Kidney tubule cell (primary cell): Measurements from ENCODE around the gene USP35.

Experiments used
- DNase-seq: peaks from one replicate; pipeline ENCODE4 v3.0.0-alpha.2; 2018; ENCODE audit warnings: low spot score

The USP35 gene

DNA sequence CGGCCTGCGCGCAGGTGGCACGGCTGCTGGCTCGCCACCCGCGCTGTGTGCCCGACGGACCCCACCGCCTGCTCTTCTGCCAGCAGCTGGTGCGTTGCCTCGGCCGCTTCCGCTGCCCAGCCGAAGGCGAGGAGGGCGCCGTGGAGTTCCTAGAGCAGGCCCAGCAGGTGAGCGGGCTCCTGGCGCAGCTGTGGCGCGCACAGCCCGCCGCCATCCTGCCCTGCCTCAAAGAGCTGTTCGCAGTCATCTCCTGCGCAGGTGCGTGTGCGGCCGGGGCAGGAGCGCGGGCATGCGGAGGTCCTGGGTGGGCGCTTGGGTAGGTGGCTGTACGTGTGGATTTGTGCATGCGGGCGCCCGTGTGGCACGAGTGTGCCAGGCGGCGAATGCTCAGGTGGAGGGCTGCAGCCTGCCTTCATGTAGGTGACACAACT, 8.0 kb downstream of the USP35 start:
- no peak for DNase-seq

DNA sequence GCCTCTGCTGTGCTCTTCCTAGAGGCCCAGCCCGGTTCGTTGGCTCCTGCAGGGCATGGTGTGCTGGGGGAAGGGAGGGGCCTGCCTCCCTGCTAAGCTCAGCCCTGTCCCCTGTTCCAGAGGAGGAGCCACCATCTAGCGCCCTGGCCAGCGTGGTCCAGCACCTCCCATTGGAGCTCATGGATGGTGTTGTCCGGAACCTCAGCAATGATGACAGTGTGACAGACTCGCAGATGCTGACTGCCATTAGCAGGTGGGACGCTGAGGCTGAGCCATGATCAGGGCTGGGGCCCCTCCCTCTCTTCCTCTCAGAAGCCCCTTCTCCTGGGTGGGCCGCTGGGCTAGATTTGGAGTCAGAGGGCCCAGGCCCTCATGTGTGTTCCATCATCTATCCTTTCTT, 9.1 kb downstream of the USP35 start:
- DNase-seq = no peak

DNA sequence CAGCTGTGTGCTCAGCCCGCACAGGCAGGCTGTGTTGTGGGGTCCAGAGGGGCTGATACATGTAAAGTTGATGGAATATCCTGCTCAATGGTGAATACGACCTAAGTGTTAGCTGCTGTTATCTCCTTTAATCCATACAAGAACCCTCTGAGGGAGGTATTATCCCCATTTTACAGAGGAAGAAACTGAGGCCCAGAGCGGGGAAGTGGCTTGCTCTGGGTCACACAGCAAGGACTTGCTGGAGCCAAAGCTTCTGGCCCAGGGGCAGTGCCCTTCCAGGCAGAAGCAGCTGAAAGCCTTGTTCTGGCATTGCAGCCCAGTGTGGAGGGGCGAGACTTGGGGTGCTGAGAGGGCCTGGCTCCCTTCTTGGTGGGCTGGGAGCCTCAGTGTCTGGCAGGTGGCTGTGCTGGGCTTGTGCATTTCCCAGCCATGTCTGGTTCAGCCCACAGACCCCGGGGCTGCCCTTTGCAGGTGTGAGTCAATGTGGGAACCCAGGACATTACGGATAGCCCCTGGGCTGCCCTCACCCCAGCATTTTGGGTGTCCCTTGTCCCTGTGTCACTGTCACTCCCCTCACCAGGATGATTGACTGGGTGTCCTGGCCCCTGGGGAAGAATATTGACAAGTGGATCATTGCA, 10.4 kb downstream of the USP35 start:
- DNase-seq = no peak

DNA sequence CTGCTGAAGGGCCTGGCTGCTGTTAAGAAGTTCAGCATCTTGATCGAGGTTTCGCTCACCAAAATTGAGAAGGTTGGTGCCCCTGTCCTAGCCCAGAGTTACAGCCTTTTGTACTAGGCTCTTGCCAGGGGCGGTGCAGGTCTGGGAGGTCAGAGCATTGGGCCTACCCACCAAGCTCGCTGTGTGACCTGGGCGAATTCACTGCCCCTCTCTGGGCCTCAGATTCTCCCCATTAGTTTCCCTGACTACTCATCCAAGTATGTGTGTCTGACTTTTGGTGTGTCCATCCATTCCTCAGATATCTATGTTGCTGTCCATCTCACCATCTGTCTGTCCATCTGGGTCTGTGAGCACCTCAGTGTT, 10.9 kb downstream of the USP35 start:
- DNase-seq = no peak

DNA sequence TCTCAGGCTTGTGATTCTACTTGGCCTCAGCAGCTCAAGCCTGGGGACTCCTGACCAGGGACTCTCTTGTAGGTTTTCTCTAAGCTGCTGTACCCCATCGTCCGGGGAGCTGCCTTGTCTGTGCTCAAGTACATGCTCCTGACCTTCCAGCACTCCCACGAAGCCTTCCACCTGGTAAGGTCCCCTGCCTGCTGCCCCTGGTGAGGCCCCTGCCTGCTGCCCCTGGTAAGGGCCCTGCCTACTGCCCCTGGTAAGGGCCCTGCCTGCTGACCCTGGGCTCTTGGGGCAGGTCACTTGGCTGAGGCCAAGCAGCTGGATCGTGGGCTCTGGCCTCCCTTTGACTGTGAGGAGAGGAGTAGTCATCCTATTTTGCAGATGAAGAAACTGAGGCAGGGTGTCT, 11.3 kb downstream of the USP35 start:
- no peak for DNase-seq

DNA sequence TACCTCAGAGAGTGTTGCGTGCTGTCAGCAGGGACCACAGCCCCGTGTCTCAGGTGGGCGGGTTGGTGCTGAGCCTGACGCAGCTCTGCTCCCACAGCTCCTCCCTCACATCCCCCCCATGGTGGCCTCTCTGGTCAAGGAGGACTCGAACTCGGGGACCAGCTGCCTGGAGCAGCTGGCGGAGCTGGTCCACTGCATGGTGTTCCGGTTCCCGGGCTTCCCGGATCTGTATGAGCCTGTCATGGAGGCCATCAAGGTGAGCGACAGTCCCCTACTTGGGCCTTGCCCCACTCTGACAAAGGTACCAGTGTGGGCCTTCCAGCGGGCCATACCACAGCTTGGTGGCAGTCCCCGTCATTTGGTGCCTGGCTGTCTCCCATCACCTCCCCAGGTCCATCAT, 11.8 kb downstream of the USP35 start:
- no peak for DNase-seq

DNA sequence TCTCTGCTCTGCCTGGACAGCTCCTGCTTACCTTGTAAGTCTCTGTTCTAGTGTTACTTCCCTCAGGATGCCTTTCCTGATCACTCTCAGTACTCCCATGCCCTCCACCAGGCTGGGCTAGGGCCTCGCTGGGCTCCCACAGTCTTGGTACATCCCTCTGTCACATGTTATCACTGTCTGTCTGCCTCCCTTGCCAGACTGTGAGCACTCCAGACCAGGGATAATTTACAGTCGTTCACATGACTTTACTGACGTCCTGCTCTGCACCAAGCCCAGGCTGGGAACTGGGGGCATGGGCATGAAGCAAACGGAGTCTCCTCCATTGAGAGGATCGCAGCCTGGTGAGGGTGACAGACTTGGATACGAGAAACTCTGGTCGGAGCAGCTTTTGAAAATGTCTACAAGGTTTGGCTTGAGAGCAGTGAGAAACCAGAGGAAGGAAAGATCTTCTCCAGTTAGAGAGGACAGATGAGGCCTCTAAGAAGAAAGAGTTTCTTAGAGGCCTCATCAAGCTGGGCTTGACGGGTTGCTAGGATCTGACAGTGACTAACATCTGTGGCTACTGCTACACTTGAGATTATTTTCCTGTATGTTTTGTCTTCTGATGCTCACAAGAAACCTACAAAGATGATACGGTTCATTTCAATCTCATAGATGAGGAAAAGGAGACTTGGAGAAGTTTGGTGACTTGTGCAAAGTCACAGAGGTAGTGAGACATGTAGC, 12.5 kb downstream of the USP35 start:
- no peak for DNase-seq

DNA sequence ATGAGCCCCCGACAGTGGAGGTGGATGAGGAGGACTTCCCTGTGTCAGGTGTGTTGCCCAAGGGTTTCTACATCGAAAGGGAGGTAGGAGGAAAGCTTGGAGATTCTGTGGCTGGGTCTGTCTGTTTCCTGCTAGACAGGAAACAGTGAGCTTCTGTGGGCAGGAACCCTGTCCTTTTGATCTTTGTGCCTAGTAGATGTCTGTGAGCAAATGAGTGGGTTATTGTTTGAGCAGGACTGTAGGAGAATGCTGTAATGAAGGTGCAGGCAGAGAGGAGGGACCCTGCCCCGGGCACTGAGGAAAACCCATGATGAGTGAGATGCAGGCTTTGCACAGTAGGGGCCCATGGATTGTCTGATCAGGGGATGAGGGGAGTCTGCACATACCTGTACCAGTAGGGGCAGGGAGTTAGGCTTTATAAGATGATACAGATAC, 14.0 kb downstream of the USP35 start:
- DNase-seq = no peak

DNA sequence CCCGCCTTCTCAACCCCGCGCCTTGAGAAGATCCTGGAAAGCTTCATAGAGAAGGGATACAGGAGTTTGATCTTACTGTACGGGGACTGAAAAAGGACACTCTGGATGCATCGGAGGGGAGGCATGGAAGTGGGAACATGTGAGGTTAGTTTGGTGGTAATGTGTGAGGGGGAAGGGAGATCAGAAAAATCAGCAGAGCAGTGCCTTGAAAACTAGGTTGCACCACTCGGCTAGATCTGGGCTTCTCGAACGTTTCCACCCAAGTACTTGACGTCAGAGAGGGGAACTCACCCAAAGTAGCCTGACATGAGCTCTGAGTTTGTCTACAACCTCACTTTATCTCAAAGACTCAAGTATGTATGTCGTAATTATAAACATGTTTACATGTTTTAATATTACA, 14.5 kb downstream of the USP35 start:
- DNase-seq = no peak

DNA sequence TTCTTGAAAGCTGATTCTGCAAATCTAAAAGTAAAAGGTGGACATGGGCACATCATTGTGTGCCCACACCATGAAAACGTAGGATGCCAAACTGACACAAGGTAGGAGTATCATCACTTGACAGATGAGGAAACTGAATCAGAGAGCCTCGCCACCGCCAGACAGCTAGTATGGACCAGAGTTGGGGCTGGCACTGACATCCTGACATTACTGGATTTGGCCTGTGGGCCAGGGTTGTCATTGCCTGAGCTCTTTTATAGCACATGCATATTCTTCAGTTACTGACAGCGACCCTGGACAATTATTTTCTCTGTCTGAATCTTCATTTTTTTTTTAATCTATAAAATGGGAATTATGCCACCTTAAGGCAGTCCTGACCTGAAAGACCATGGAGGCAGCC, 16.5 kb downstream of the USP35 start:
- DNase-seq = no peak

DNA sequence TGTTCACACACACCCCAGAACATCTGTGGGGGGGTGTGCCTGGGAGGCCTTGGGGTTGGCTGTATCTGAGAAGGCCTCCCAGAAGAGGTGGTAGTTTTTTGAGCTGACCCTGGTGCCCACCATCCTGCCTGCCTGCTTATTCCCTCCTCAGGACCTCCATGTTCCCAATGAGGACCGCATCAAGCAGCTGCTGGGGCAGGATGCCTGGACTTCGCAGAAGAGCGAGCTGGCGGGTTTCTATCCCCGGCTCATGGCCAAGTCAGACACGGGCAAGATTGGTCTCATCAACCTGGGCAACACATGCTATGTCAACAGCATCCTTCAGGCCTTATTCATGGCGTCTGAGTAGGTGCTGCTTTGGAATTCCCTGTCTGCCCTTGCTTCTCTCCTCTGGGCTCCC, 17.0 kb downstream of the USP35 start:
- DNase-seq = no peak

DNA sequence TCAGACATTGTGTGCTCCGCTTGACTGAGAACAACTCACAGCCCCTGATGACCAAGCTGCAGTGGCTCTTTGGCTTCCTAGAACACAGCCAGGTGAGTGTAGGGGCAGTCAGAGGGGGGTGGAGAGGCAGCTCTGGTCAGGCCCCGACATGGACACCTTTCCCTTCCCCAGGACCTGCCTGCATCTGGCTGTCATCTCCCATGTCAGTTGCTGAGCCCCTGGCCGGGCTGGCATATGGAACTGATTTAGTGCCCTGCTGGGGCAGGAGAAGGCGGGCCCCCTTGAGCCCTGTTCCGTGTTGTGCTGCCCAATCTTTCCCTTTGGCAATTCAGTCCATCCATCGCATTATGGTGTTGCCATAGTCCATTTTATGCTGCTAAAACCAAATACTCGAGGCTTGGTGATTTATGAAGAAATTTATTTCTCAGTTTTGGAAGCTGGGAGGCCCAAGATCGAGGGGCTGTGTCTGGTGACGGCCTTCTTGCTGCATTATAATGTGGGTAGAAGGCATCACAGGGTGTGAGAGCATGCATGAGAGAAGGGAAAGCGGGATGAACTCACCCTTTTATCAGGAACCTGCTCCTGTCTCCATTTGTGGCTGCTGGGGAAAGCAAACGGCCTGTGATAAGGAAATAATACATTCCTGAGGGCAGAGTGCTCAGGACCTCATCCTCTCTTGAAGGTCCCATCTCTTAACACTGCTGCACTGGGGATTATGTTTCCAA, 19.0 kb downstream of the USP35 start:
- DNase-seq = no peak

DNA sequence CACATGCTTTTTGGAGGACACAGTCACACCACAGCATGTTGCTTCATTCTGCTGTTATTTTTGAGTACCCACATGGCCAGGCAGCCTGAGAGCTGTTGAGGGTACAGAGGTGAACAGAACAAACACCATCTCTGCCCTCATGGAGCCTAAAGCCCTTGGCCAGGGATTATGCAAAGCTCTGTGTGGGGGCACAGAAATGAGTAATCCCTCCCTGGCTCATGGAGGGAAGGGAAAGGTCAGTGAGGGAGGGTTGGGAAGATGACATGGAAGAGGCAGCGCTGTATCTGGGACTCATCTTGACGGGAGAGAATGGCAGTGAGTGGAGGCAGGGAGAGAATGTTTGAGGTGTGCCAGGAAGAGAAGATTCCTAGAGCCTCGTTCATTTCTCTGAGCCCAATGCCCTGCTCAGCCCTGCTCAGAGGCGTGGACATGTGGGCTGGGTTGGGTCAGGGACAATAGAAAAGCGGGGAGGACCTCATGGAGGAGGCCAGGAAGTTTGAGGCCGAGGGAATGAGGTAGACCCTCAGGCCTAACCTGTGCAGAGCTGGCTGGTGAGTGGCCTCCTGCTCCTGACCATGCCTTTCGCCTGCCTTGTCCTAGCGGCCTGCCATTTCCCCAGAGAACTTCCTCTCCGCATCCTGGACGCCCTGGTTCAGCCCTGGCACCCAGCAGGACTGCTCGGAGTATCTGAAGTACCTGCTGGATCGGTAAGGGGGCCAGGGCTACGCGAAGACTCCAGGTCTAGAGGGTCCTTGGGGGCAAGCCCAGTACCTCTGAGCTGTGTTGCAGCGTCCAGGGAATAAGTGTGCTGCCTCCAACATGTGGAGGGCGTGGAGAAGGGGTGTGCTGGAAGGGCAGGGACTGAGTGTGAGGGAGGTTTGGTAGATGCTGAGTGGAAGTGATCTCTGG, 19.8 kb downstream of the USP35 start:
- no peak for DNase-seq

DNA sequence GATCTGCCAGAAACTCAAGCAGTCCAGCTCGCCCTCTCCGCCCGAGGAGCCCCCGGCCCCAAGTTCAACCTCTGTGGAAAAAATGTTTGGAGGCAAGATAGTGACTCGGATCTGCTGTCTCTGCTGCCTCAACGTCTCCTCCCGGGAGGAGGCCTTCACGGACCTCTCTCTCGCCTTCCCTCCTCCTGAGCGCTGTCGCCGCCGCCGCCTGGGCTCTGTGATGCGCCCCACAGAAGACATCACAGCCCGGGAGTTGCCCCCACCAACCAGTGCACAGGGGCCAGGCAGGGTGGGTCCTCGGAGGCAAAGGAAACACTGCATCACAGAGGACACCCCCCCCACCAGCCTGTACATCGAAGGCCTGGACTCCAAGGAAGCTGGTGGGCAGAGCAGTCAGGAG, 20.8 kb downstream of the USP35 start:
- no peak for DNase-seq

DNA sequence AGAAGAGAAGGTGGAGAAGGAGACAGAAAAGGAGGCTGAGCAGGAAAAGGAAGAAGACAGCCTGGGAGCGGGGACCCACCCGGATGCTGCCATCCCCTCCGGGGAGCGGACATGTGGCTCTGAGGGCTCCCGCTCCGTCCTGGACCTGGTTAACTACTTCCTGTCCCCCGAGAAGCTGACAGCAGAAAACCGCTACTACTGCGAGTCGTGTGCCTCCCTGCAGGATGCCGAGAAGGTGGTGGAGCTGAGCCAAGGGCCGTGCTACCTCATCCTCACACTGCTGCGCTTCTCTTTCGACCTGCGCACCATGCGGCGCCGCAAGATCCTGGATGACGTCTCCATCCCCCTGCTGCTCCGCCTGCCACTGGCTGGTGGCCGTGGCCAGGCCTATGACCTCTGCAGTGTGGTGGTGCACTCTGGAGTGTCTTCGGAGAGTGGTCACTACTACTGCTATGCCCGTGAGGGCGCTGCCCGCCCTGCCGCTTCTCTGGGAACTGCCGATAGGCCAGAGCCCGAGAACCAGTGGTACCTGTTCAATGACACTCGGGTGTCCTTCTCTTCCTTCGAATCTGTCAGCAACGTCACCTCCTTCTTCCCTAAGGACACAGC, 21.4 kb downstream of the USP35 start:
- no peak for DNase-seq

DNA sequence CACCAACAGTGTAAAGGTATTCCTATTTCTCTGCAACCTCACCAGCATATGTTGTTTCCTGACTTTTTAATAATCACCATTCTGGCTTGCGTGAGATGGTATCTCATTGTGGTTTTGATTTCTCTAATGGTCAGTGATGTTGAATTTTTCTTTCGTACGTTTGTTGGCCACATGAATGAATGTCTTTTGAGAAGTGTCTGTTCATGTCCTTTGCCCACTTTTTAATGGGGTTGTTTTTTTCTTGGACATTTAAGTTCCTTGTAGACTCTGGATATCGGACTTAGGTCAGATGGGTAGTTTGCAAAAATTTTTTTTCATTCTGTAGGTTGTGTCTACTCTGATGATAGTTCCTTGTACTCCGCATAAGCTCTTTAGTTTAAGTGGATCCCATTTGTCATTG, 22.8 kb downstream of the USP35 start:
- no peak for DNase-seq

DNA sequence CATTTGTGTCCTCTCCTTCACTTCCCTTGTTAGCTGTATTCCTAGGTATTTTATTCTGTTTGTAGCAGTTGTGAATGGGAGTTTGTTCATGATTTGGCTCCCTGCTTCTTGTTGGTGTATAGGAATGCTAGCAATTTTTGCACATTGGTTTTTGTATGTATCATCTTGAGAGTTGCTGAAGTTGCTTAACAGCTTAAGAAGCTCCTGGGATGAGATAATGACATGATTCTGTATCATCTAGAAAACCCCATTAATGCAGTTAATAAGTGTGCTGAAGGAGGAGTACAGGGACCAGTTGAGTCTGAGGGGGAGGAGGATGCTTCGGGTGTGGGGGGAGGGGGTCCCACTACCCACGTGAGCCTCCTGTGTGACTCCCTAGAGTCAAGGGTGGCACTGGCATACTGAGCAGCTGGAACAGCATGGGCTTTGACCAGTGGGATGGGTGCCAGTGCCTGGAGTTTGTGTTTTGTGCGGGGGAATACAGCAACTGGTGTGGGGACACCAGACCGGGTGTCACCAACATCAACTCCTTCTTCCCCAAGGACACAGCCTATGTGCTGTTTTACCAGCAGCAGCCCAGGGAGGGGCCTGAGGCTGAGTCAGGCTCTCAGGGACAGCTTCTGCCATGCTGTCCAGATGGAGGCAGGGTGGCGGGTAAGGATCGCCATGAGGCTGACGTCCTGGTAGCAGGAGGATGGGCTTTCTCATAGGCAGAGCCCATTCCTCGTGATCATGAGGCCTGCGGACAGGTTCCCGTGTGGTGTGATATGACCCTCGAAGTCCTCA, 24.1 kb downstream of the USP35 start:
- no peak for DNase-seq

DNA sequence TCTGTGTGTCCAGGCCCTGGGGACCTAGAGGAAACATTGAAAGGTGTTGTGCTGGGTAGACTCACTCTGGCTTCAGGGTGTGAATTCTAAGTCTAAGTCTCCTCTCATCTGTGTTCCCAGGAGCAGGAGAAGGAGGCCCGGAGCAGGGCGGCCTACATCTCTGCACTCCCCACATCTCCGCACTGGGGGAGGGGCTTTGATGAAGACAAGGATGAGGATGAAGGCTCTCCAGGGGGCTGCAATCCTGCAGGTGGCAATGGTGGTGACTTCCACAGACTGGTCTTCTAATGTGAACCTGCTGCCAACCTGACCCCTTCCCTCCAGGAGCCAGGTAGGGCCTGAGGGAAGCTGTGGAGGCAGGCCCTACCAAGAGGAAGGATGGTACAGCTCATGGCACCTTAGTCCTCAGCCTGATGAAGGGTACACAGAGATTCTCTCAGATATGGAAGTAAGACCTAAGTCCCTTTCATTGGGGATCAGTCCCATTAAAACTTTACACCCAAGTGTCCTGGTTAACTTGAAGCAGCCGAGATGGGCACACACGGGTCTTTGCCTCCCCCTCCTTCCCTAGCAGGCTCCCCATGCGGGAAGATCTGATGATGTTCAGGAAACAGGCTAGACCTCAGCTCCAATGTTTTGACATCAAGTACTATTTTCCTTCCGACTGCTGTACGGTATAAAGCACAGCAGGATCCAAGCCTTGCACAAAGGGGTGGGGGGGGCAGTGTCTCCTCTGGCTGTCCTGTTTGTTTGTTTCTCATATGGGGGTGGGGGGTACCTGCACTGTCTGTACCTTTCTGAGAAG, 25.0 kb downstream of the USP35 start:
- DNase-seq = no peak

DNA sequence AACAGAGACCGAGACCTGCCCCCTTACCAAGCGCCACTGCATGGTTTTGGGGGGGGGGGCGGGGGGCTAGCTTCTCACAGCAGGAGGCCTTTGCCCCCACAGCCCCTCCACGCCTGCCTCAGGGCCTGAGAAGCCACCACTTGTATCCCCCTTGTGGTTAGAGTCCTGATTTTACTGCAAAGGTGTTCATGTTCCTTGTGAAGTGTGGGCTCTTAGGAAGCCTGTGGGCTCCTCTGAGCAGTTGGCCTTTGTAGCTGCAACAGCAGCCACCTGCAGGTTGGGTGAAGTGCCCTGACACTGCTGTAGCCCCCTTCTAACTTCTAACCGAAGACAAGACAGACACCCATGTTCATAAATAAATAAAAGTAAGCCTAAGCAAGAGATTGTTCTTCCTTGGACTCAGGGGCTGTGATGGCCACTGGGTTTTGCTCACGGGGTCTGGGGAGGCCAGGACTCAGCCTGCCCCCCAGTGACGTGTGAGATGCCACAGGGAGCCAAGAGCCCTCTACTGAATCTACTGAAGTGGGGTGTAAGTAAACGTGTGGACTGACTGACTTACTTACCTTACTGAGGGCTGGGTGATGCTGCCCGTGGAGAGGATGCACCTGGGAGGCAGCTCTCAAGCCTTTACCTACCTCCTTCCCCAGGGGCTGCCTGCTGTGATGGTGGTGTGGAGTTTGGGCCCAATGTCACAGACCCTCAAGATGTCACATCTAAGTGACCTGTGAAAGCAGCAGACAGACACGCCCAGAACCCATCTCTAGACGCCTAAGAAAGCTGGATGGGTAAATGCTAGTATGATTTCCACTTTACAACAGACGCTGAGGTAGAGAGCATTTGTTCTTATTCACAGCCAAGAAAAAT, 25.8 kb downstream of the USP35 start:
- no peak for DNase-seq
